HG03066 (cell line): ENCODE measurements around the gene UHRF2.

Source experiments
- ATAC-seq: cut with Tn5 transposase; IDR thresholded peaks from one replicate; pipeline ENCODE4 v1.9.1; 2021; ENCODE audit warnings: low read depth; ENCODE audit not compliant: unreplicated experiment

UHRF2 gene

DNA sequence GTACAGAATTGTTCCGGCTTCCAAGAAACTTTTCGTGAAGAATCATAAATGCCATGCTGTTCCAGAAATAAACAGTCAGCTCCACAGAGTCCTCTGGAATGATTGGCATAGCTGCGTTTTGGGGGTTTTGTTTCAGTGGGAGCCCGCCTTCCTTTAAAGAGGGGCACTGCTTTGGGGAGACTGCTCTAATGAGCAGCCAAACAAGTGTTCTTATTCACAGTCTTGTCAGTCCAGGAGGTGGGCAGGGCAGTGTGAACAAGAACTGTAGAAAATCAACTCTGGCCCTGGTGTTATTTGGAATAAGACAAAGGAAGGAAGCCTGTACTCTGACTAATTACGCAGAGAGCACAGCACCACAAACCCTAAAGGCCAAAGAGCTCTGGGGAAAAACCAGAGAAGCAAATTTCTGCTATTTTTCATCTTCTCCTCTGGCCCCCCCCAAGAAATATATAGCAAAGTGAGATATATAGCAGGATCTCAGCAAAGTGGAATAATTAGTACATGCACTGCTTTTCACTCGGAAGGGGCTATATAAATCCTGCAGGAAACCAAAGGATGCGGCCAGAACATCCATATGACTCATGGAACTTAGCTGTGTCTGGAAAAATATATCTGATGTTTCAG lies 139.6 kb downstream of the UHRF2 start:
- ATAC-seq, result no peak

DNA sequence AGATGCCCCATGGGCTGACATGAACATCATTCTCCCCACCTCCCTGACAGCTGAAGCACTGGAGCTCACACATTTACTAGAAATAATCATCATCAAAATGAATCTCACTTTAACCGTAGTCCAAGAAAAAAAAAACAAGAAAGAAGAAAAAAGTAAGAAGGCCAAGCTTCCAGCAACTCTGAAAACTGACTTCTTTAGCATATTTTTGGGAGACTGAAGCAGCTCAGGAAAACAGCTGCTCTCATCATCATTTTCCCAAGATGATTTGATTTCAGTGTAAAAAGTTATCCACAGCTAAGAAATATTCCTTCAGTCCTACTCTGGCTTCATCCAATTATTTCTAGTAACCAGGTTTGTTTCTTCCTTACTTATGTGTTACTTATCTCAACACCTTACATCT lies 140.9 kb downstream of the UHRF2 start:
- ATAC-seq, result no peak
